GM19035 (cell line): Measurements from ENCODE around the gene RAP2A.
A peak's percentile ranks its signal among the peaks of the same experiment; 100 is the strongest.

ENCODE experiments used
- ATAC-seq: cut with Tn5 transposase; IDR thresholded peaks from one replicate; pipeline ENCODE4 v1.9.1; 2021; ENCODE audit not compliant: unreplicated experiment

RAP2A gene

GRCh38 chr13:97422118-97423054, 11.6 kb upstream of the RAP2A start:
- ATAC-seq: no peak

- ATAC-seq: no peak
Measured at GRCh38 chr13:97423300-97424045, 10.5 kb upstream of the RAP2A start.

- ATAC-seq: no peak
Measured at GRCh38 chr13:97425590-97425989, 8.4 kb upstream of the RAP2A start.

GRCh38 chr13:97426695-97427094, 7.3 kb upstream of the RAP2A start:
- ATAC-seq: no peak

GRCh38 chr13:97429681-97430081, 4.3 kb upstream of the RAP2A start:
- ATAC-seq: no peak

GRCh38 chr13:97430296-97430695, 3.7 kb upstream of the RAP2A start:
- no peak for ATAC-seq

GRCh38 chr13:97431171-97431764, 2.7 kb upstream of the RAP2A start:
- ATAC-seq: no peak

- no peak for ATAC-seq
Measured at GRCh38 chr13:97432232-97432916, 1.6 kb upstream of the RAP2A start.

- ATAC-seq: peak; percentile 74
Measured at GRCh38 chr13:97432917-97433726, 847 bp upstream of the RAP2A start.

- peak; percentile 1 for ATAC-seq
Measured at GRCh38 chr13:97434397-97435201, 630 bp downstream of the RAP2A start.

- ATAC-seq: no peak
Measured at GRCh38 chr13:97435323-97435722, 1.4 kb downstream of the RAP2A start.

- ATAC-seq: no peak
Measured at GRCh38 chr13:97435794-97436193, 1.8 kb downstream of the RAP2A start.

- ATAC-seq: no peak
Measured at GRCh38 chr13:97436845-97437244, 2.9 kb downstream of the RAP2A start.

- ATAC-seq: no peak
Measured at GRCh38 chr13:97437729-97438128, 3.8 kb downstream of the RAP2A start.

GRCh38 chr13:97438856-97439595, 5.1 kb downstream of the RAP2A start:
- ATAC-seq: no peak

GRCh38 chr13:97440598-97441170, 6.7 kb downstream of the RAP2A start:
- ATAC-seq: no peak

- ATAC-seq: peak; percentile 48
Measured at GRCh38 chr13:97441368-97441767, 7.4 kb downstream of the RAP2A start.

- ATAC-seq: no peak
Measured at GRCh38 chr13:97445522-97446187, 11.7 kb downstream of the RAP2A start.
